Neural cell (in vitro differentiated cells): Measurements from ENCODE around the gene HDAC4.

ENCODE experiments used
- CTCF ChIP-seq: fragments of 450-650 bp; IDR thresholded peaks from 2 replicates; pipeline ENCODE4 v1.5.1; 2014; ENCODE audit warnings: antibody characterized with exemption, mild to moderate bottlenecking, moderate library complexity; ENCODE audit not compliant: poor library complexity, severe bottlenecking
- EP300 ChIP-seq: fragments of 450-650 bp; conservative IDR thresholded peaks from 2 replicates; pipeline ENCODE4 v1.6.1; 2014; ENCODE audit warnings: antibody characterized with exemption, mild to moderate bottlenecking, moderate library complexity; ENCODE audit not compliant: poor library complexity, severe bottlenecking
- EZH2 ChIP-seq: fragments of 200-600, 300-800 bp; shearing (Covaris generic), sonication (generic); IDR thresholded peaks from 2 replicates; pipeline ENCODE4 v1.6.1; 2014; ENCODE audit warnings: antibody characterized with exemption, low read length, borderline replicate concordance, mild to moderate bottlenecking; ENCODE audit not compliant: insufficient read depth, poor library complexity, severe bottlenecking
- POLR2AphosphoS5 ChIP-seq: IDR thresholded peaks from 2 replicates; pipeline ENCODE4 v1.6.1; 2012
- REST ChIP-seq: IDR thresholded peaks from 2 replicates; pipeline ENCODE4 v1.6.1; 2012; ENCODE audit warnings: borderline replicate concordance

- TF ChIP-seq CTCF = no peak
- no peak for TF ChIP-seq POLR2AphosphoS5
- TF ChIP-seq EP300 = no peak
- TF ChIP-seq REST = no peak
- TF ChIP-seq EZH2 = no peak
Observed at GRCh38 chr2:239169311-239170048, 231.3 kb downstream of the HDAC4 start.
